ENCODE data around the gene ABCC1.

Gene ABCC1

DNA sequence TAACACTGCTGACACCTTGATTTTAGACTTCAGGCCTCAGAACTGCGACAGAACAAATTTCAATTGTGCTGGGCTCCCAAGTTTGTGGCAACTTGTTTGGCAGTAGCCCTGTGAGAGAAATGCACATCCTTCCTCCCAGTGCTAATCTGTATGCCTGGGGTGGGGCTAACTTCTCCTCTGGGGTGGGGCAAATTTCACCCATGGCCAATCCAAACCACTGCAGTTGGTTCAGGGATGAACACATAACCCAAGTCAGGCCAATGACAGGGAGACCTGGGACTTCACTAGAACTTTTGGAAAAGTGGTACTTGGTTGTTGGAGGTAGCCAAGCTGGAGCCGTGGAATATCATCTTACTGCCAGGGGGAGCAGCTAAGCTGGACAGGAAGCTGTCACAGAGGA is 217.5 kb downstream of the ABCC1 start:
- TF ChIP-seq, protein P1, sequence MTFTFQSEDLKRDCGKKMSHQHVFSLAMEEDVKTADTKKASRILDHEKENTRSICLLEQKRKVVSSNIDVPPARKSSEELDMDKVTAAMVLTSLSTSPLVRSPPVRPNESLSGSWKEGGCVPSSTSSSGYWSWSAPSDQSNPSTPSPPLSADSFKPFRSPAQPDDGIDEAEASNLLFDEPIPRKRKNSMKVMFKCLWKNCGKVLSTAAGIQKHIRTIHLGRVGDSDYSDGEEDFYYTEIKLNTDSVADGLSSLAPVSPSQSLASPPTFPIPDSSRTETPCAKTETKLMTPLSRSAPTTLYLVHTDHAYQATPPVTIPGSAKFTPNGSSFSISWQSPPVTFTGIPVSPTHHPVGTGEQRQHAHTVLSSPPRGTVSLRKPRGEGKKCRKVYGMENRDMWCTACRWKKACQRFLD (tag by site-specific recombination; IDR thresholded peaks at IDR 0.05): no peak
- TF ChIP-seq MZF1 (tag by site-specific recombination; IDR thresholded peaks at IDR 0.05; ENCODE audit: borderline replicate concordance) (no peak), GLIS1 (tag by site-specific recombination; IDR thresholded peaks at IDR 0.05) (no peak), KLF16 (tag by site-specific recombination; IDR thresholded peaks at IDR 0.05) (no peak), ZNF292 (tag by site-specific recombination; IDR thresholded peaks at IDR 0.05; ENCODE audit: borderline replicate concordance, low read depth) (no peak), ZFP41 (tag by site-specific recombination; IDR thresholded peaks at IDR 0.05; ENCODE audit: borderline replicate concordance) (no peak), ZNF311 (tag by site-specific recombination; IDR thresholded peaks at IDR 0.05; ENCODE audit: borderline replicate concordance) (no peak), ZBTB21 (tag by site-specific recombination; IDR thresholded peaks at IDR 0.05) (no peak)
- TF ChIP-seq, protein P2, sequence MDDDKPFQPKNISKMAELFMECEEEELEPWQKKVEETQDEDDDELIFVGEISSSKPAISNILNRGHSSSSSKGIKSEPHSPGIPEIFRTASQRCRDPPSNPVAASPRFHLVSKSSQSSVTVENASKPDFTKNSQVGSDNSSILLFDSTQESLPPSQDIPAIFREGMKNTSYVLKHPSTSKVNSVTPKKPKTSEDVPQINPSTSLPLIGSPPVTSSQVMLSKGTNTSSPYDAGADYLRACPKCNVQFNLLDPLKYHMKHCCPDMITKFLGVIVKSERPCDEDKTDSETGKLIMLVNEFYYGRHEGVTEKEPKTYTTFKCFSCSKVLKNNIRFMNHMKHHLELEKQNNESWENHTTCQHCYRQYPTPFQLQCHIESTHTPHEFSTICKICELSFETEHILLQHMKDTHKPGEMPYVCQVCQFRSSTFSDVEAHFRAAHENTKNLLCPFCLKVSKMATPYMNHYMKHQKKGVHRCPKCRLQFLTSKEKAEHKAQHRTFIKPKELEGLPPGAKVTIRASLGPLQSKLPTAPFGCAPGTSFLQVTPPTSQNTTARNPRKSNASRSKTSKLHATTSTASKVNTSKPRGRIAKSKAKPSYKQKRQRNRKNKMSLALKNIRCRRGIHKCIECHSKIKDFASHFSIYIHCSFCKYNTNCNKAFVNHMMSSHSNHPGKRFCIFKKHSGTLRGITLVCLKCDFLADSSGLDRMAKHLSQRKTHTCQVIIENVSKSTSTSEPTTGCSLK (tag by site-specific recombination; IDR thresholded peaks at IDR 0.05): no peak
- CTCF ChIA-PET: no interaction called here
- POLR2A ChIA-PET: no interaction called here
- Histone ChIP-seq H3K4me3 (ENCODE audit: low read depth, low read length) (no peak overlapping the region), H3K4me1 (ENCODE audit: control insufficient read depth, insufficient read depth, low read length) (no peaks in the 10 kb centered on the region), H3K27ac (ENCODE audit: extremely low read depth, low read depth, low read length) (no peak overlapping the region), H3K9me3 (ENCODE audit: control insufficient read depth, insufficient read depth, low read depth, low read length) (no peaks in the 10 kb centered on the region), H3K36me3 (ENCODE audit: control insufficient read depth in 2 of 2, insufficient read depth in 1 of 2, low read length in 2 of 2) (peaks cover 0 to 4% of the 10 kb centered on the region in 2 experiments; a peak in 1 of 3 replicates)

DNA sequence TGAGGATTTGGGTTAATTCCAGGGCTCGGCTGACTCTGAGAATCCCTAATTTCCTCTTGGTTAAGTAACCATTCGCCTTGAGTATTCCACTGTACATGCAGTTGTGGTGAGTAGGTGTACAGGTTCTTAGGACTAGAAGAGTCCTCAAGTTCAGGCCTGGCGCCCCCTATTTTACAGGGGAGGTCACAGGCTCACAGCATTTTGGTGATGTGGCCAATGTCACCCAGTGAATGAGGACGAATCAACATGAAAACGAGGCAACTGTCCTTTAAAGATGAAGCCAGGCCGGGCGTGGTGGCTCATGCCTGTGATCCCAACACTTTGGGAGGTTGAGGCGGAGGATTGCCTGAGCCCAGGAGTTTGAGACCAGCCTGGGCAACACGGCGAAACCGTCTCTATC is 218.5 kb downstream of the ABCC1 start:
- no peak for TF ChIP-seq ZNF792 (tag by site-specific recombination; IDR thresholded peaks at IDR 0.05)
- TF ChIP-seq ZIC2 (tag by site-specific recombination; IDR thresholded peaks at IDR 0.05): no peak
- no peak for TF ChIP-seq ZNF664 (tag by site-specific recombination; IDR thresholded peaks at IDR 0.05)
- TF ChIP-seq FEZF1 (tag by site-specific recombination; IDR thresholded peaks at IDR 0.05): no peak
- no peak for TF ChIP-seq ZFHX2 (tag by site-specific recombination; conservative IDR thresholded peaks at IDR 0.05)
- TF ChIP-seq, protein P3, sequence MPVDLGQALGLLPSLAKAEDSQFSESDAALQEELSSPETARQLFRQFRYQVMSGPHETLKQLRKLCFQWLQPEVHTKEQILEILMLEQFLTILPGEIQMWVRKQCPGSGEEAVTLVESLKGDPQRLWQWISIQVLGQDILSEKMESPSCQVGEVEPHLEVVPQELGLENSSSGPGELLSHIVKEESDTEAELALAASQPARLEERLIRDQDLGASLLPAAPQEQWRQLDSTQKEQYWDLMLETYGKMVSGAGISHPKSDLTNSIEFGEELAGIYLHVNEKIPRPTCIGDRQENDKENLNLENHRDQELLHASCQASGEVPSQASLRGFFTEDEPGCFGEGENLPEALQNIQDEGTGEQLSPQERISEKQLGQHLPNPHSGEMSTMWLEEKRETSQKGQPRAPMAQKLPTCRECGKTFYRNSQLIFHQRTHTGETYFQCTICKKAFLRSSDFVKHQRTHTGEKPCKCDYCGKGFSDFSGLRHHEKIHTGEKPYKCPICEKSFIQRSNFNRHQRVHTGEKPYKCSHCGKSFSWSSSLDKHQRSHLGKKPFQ (tag by site-specific recombination; IDR thresholded peaks at IDR 0.05): no peak
- no peak for TF ChIP-seq ZNF529 (tag by site-specific recombination; IDR thresholded peaks at IDR 0.05; ENCODE audit: insufficient replicate concordance)
- TF ChIP-seq ZNF324 (tag by site-specific recombination; IDR thresholded peaks at IDR 0.05): no peak
- no peak for TF ChIP-seq ZNF48 (tag by site-specific recombination; IDR thresholded peaks at IDR 0.05)
- TF ChIP-seq KLF9 (tag by site-specific recombination; IDR thresholded peaks at IDR 0.05; ENCODE audit: low read depth): no peak
- TF ChIP-seq ZNF76 (tag by site-specific recombination; IDR thresholded peaks at IDR 0.05; ENCODE audit: borderline replicate concordance, low read depth): no peak
- Histone ChIP-seq H3K9me3 (ENCODE audit: control insufficient read depth, insufficient read depth, low read depth, low read length) (no peaks in the 10 kb centered on the region), H3K4me1 (ENCODE audit: control insufficient read depth, insufficient read depth, low read length) (no peaks in the 10 kb centered on the region), H3K4me3 (ENCODE audit: low read depth, low read length) (no peak overlapping the region), H3K36me3 (ENCODE audit: control insufficient read depth in 2 of 2, insufficient read depth in 1 of 2, low read length in 2 of 2) (peaks cover 0 to 4% of the 10 kb centered on the region in 2 experiments; a peak in 1 of 3 replicates), H3K27ac (ENCODE audit: extremely low read depth, low read depth, low read length) (no peak overlapping the region)
- ChIA-PET CTCF (interaction anchor here (0.6 to 0.7 kb wide), 2 partner anchors 11 to 19 kb away, joined by 3 read pairs; no protein-coding TSS in a partner anchor), POLR2A (no interaction called here)
